Measurements from ENCODE around the gene NAALADL2.
"Not testable (repeated sequence)": the region's sequence is repeated elsewhere in the genome, so short reads cannot be mapped to it uniquely, and the experiment has no call there.

Gene NAALADL2

GRCh38 chr3:175371187-175371586 is 512.1 kb downstream of the NAALADL2 start:
- DNase-seq (ENCODE audit: low spot score), result not testable (repeated sequence)

DNA sequence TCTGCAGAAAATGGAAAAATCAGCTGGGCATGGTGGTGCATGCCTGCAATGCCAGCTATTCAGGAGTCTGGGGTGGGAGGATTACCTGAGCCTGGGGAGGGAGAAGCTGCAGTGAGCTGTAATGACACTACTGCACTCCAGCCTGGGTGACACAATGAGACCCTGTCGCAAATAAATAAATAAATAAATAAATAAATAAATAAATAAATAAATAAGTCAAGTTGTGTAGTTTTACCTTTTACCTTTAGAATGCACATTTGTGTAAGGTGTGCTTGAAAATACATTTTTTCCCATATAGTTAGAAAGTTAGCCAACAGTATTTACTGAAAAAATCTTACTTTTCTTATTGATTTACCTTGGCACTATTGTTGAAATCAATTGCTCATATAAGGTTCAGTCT is 515.6 kb downstream of the NAALADL2 start:
- DNase-seq (ENCODE audit: low spot score), result no peak

GRCh38 chr3:175378348-175378747 is 519.2 kb downstream of the NAALADL2 start:
- DNase-seq (ENCODE audit: low spot score), result no peak

GRCh38 chr3:175381685-175382084 is 522.6 kb downstream of the NAALADL2 start:
- DNase-seq (ENCODE audit: low spot score), result no peak

- DNase-seq (ENCODE audit: low spot score), result no peak
These were observed 524.2 kb downstream of the NAALADL2 start for GRCh38 chr3:175383371-175383770.

- DNase-seq (ENCODE audit: low spot score), result no peak
These were observed 524.7 kb downstream of the NAALADL2 start for GRCh38 chr3:175383813-175384212.

- DNase-seq (ENCODE audit: low spot score), result no peak
These were observed 525.4 kb downstream of the NAALADL2 start for GRCh38 chr3:175384569-175384968.

- peak; percentile 40 for DNase-seq (ENCODE audit: low spot score)
These were observed 527.5 kb downstream of the NAALADL2 start for GRCh38 chr3:175386630-175387029.

DNA sequence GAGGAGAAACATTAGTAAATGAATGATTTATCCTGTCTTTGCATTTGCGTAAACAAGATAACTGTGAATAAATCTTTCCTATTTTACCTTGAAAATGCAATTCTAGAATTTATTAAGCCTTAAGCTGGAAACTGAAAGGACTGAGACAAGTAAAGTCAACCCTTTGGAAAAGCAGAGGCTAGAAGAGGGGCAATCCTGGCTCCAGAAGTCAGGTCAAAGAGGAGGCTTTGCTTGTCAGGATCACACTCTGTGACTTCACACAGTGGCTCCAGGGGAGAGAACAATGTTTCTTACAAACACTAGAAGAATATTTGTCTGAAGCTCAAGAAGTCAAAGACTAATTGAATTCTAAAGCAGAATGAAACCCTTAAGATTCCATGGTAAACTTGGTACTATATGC is 530.4 kb downstream of the NAALADL2 start:
- DNase-seq (ENCODE audit: low spot score), result no peak

DNA sequence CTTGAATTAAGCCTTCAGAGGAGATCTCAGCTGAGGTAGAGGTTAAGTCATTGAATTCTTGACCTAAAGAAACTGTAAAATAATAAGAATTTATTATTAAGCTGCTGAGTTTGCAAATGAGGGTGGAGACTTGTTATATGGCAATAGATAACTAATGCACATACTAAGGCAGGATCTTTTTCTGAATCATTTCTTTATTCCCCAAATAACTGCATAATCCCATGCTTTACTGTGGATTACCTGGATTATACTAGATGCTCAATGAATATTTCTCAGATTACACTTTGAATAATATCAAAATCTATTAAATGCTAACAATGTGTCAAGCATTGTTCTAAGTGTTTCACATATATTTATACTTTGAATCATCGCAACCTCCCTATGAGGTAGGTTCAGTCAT is 532.5 kb downstream of the NAALADL2 start:
- no peak for DNase-seq (ENCODE audit: low spot score)

DNA sequence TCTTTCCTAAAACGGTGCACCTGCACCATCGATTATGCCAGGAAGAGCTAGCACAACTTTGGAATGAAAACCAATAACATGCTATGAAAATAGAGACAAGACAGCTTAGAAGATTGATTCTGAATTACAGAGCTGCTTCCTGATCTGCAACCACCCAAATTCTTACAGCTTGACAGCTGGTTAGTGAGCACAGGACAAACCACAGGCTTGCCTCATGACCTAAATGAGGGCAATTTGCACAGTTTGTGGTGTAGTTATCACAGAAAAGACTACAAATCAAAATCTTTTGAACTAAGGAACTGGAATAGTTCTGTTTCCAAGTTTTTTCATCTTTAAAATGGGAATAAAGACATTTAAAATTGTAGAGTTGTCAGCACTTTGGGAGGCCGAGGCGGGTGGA is 533.5 kb downstream of the NAALADL2 start:
- DNase-seq (ENCODE audit: low spot score), result no peak

GRCh38 chr3:175397372-175397771 is 538.2 kb downstream of the NAALADL2 start:
- DNase-seq (ENCODE audit: low spot score), result no peak

DNA sequence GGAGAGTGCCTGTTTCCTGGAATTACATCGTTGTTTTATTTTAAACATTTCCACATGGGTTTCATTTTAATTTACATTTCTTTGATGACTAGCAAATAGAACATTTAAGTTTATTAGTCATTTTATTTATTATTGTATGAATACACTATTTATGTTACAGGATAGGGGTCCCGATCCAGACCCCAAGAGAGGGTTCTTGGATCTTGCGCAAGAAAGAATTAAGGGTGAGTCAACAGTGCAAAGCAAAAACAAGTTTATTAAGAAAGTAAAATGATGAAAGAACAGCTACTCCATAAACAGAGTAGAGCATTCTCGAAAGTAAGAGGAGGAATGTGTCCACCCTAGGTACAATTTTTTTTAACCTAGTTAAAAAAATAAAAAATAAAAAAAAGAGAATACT is 539.5 kb downstream of the NAALADL2 start:
- no peak for DNase-seq (ENCODE audit: low spot score)

GRCh38 chr3:175399156-175399840 is 540.2 kb downstream of the NAALADL2 start:
- DNase-seq (ENCODE audit: low spot score), result no peak

- no peak for DNase-seq (ENCODE audit: low spot score)
These were observed 544.9 kb downstream of the NAALADL2 start for GRCh38 chr3:175404027-175404426.

- DNase-seq (ENCODE audit: low spot score), result no peak
These were observed 545.5 kb downstream of the NAALADL2 start for GRCh38 chr3:175404621-175405020.

GRCh38 chr3:175410251-175410650 is 551.1 kb downstream of the NAALADL2 start:
- DNase-seq (ENCODE audit: low spot score), result no peak

- DNase-seq (ENCODE audit: low spot score), result no peak
These were observed 552.3 kb downstream of the NAALADL2 start for GRCh38 chr3:175411405-175411804.

DNA sequence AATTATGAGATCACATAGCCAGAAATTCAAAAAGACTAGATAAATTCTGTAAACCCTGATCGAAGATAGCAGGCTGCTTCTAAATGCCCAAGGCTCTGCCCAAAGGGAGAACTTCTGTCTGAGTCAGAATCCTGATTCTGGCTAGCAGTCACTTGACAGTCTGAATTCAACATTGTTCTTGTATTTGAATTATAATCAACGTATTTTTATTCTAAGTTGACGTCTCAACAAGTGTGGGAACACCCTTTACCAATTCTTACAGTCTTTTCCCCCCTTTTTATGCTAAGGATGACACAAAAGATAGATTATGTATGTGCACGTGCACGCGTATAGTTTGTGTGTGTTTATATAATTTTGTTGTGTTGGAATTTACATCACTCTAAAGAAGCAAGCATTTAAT is 552.8 kb downstream of the NAALADL2 start:
- no peak for DNase-seq (ENCODE audit: low spot score)

DNA sequence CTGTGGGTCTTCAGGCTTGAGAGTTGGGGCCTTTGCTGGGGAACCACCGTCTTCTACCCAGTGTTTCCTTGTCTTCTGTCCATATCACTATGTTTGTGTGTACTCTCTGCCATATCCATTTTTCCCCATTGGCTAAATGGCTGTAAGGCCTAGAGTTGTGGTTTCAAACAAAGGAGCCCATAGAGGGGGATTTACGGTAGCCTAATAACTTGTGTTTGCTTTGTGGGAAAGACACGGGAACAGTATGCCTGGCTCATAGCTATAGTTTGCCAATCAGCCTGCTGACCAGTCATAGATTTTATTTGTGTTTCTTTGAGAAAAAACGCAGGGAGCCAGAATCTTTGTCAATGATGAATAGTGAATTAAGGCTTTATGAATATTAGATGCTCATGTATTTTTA is 554.8 kb downstream of the NAALADL2 start:
- no peak for DNase-seq (ENCODE audit: low spot score)

- no peak for DNase-seq (ENCODE audit: low spot score)
These were observed 557.5 kb downstream of the NAALADL2 start for GRCh38 chr3:175416600-175416999.

DNA sequence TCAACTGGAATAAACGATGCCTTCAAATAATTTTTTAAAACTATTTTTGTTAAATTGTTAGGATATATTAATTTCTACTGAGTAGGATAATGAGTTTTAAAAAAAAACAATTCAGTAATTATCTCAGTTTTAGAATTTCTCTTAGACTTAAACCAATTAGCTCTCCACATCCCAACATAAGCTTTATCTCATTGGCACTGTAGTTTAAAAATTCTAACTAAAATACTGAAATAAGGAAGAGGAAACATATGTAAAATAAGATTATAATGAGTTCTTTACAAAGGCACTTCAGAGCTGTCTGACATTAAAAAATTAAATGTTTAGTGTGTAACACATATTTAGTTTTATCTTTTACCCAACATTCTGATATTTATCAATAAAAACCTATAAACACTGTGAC is 558.3 kb downstream of the NAALADL2 start:
- DNase-seq (ENCODE audit: low spot score), result no peak

DNA sequence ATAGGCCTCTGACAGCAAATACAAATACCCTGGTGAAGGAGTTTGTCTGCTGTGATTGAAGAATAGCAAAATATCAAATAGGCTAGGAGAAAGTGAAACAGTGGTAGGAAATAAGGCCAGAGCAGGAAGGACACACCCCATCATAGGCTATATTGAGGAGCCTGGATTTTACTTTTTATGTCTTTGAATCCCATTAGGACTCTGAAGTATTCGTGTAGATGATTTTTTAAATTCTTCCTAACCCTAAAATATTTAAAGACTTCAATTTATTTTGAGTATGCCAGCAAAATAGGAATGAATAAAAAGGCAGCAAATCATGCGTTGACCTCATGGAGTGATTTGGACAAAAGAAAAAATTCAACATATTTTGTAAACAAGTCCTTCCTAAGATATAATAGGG is 562.8 kb downstream of the NAALADL2 start:
- DNase-seq (ENCODE audit: low spot score), result no peak

- DNase-seq (ENCODE audit: low spot score), result no peak
These were observed 563.6 kb downstream of the NAALADL2 start for GRCh38 chr3:175422744-175423143.
